ENCODE data around the gene SPRY2.

SPRY2 gene

GRCh38 chr13:80306337-80306972, 34.5 kb downstream of the SPRY2 start:
- Histone ChIP-seq H3K9me3 (ENCODE audit: control insufficient read depth, insufficient read depth, low read length) (no peaks in the 10 kb centered on the region), H3K27me3 (ENCODE audit: control insufficient read depth, insufficient read depth, low read length) (no peaks in the 10 kb centered on the region), H3K36me3 (ENCODE audit: control insufficient read depth, insufficient read depth, low read length) (no peaks in the 10 kb centered on the region), H3K4me3 (ENCODE audit: low read depth, low read length) (no peak overlapping the region), H3K4me1 (ENCODE audit: control insufficient read depth, insufficient read depth, low read length) (peaks cover 8% of the 10 kb centered on the region), H3K9ac (ENCODE audit: low read depth, low read length) (no peak overlapping the region)

DNA sequence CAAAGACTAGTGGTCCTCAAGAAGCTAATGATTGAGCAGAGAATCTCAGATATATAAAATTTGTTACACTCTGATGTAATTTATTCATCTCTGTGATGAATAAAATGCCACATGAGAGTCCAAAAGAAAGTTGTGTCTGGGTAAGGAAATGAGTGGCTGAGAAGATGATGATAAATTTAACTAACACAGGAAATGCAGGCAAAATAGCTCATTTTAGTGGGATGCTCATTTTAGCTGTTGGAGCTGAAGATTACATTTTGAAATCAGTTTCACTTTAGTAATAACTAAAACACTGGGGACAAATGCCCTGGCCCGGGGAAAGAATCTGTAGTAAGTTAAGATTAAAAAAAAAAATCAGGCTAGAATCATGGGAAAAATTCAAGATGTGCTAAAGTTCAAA, 35.2 kb downstream of the SPRY2 start:
- H3K4me1 ChIP-seq (ENCODE audit: control insufficient read depth, insufficient read depth, low read length): peaks cover 8% of the 10 kb centered on the region
- no peaks in the 10 kb centered on the region for H3K27me3 ChIP-seq (ENCODE audit: control insufficient read depth, insufficient read depth, low read length)
- no peak overlapping the region for H3K4me3 ChIP-seq (ENCODE audit: low read depth, low read length)
- no peaks in the 10 kb centered on the region for H3K9me3 ChIP-seq (ENCODE audit: control insufficient read depth, insufficient read depth, low read length)
- H3K9ac ChIP-seq (ENCODE audit: low read depth, low read length): no peak overlapping the region
- no peaks in the 10 kb centered on the region for H3K36me3 ChIP-seq (ENCODE audit: control insufficient read depth, insufficient read depth, low read length)

- Histone ChIP-seq H3K4me1 (ENCODE audit: control insufficient read depth, insufficient read depth, low read length) (peaks cover 8% of the 10 kb centered on the region), H3K4me3 (ENCODE audit: low read depth, low read length) (no peak overlapping the region), H3K27me3 (ENCODE audit: control insufficient read depth, insufficient read depth, low read length) (no peaks in the 10 kb centered on the region), H3K9me3 (ENCODE audit: control insufficient read depth, insufficient read depth, low read length) (no peaks in the 10 kb centered on the region), H3K9ac (ENCODE audit: low read depth, low read length) (no peak overlapping the region), H3K36me3 (ENCODE audit: control insufficient read depth, insufficient read depth, low read length) (no peaks in the 10 kb centered on the region)
Observed at GRCh38 chr13:80303225-80303811, 37.6 kb downstream of the SPRY2 start.

GRCh38 chr13:80299046-80299445, 41.9 kb downstream of the SPRY2 start:
- Histone ChIP-seq H3K36me3 (ENCODE audit: control insufficient read depth, insufficient read depth, low read length) (no peaks in the 10 kb centered on the region), H3K4me3 (ENCODE audit: low read depth, low read length) (no peak overlapping the region), H3K27me3 (ENCODE audit: control insufficient read depth, insufficient read depth, low read length) (no peaks in the 10 kb centered on the region), H3K9me3 (ENCODE audit: control insufficient read depth, insufficient read depth, low read length) (no peaks in the 10 kb centered on the region), H3K4me1 (ENCODE audit: control insufficient read depth, insufficient read depth, low read length) (peaks cover 11% of the 10 kb centered on the region), H3K9ac (ENCODE audit: low read depth, low read length) (no peak overlapping the region)

- no peaks in the 10 kb centered on the region for H3K9me3 ChIP-seq (ENCODE audit: control insufficient read depth, insufficient read depth, low read length)
- H3K9ac ChIP-seq (ENCODE audit: low read depth, low read length): no peak overlapping the region
Observed at GRCh38 chr13:80297503-80297902, 43.4 kb downstream of the SPRY2 start.

DNA sequence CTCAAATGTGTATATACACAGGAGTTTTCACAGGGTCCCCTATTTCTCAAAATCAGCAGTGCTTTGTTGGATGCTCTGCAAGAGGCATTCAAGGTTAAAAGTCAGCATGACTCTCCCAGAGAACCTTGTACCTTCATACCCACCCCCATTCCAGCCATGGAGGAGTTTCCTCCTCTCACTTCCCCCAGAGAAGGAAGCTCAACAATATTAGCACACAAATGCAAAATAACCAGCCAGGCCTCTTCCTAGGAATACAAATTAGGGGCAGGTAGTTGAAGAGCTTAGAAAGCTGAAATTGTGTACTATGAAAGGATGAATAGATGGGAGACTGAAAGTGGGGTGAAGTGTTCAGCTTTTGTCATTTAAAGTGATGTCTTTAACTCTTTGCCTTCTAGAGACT, 43.8 kb downstream of the SPRY2 start:
- H3K36me3 ChIP-seq (ENCODE audit: control insufficient read depth, insufficient read depth, low read length): no peaks in the 10 kb centered on the region
- H3K4me1 ChIP-seq (ENCODE audit: control insufficient read depth, insufficient read depth, low read length): peaks cover 11% of the 10 kb centered on the region
- no peak overlapping the region for H3K4me3 ChIP-seq (ENCODE audit: low read depth, low read length)
- no peaks in the 10 kb centered on the region for H3K9me3 ChIP-seq (ENCODE audit: control insufficient read depth, insufficient read depth, low read length)
- H3K27me3 ChIP-seq (ENCODE audit: control insufficient read depth, insufficient read depth, low read length): no peaks in the 10 kb centered on the region
- no peak overlapping the region for H3K9ac ChIP-seq (ENCODE audit: low read depth, low read length)

More at GRCh38 chr13:80297503-80297902, 43.4 kb downstream of the SPRY2 start:
- Histone ChIP-seq H3K4me3 (ENCODE audit: low read depth, low read length) (no peak overlapping the region), H3K27me3 (ENCODE audit: control insufficient read depth, insufficient read depth, low read length) (no peaks in the 10 kb centered on the region), H3K4me1 (ENCODE audit: control insufficient read depth, insufficient read depth, low read length) (peaks cover 11% of the 10 kb centered on the region), H3K36me3 (ENCODE audit: control insufficient read depth, insufficient read depth, low read length) (no peaks in the 10 kb centered on the region)

- H3K36me3 ChIP-seq (ENCODE audit: control insufficient read depth, insufficient read depth, low read length): no peaks in the 10 kb centered on the region
- no peak overlapping the region for H3K9ac ChIP-seq (ENCODE audit: low read depth, low read length)
- H3K27me3 ChIP-seq (ENCODE audit: control insufficient read depth, insufficient read depth, low read length): no peaks in the 10 kb centered on the region
- H3K4me1 ChIP-seq (ENCODE audit: control insufficient read depth, insufficient read depth, low read length): peaks cover 11% of the 10 kb centered on the region
- no peaks in the 10 kb centered on the region for H3K9me3 ChIP-seq (ENCODE audit: control insufficient read depth, insufficient read depth, low read length)
- H3K4me3 ChIP-seq (ENCODE audit: low read depth, low read length): no peak overlapping the region
Observed at GRCh38 chr13:80296638-80297037, 44.3 kb downstream of the SPRY2 start.

GRCh38 chr13:80290591-80290990, 50.3 kb downstream of the SPRY2 start:
- Histone ChIP-seq H3K27me3 (ENCODE audit: control insufficient read depth, insufficient read depth, low read length) (no peaks in the 10 kb centered on the region), H3K9ac (ENCODE audit: low read depth, low read length) (no peak overlapping the region), H3K9me3 (ENCODE audit: control insufficient read depth, insufficient read depth, low read length) (no peaks in the 10 kb centered on the region), H3K4me3 (ENCODE audit: low read depth, low read length) (no peak overlapping the region), H3K36me3 (ENCODE audit: control insufficient read depth, insufficient read depth, low read length) (no peaks in the 10 kb centered on the region), H3K4me1 (ENCODE audit: control insufficient read depth, insufficient read depth, low read length) (no peaks in the 10 kb centered on the region)

Measured in iPS-15b (cell line).